SK-N-SH treated with all-trans-retinoic acid at 6 μM for 48 hours (cell line): ENCODE results near the gene SIRPG.

ENCODE experiments used
- ATAC-seq: fragments of 200-7000 bp; cut with Tn5 transposase; 3 replicates; pipeline ENCODE4 v1.9.1; 2020; ENCODE audit warnings: mild to moderate bottlenecking, moderate library complexity
- BACH2 ChIP-seq: fragments of 250-450 bp; sonication (Bioruptor Pico); IDR thresholded peaks from 2 replicates; pipeline ENCODE4 v1.9.0; 2021; ENCODE audit warnings: mild to moderate bottlenecking, borderline replicate concordance
- ESRRG ChIP-seq: fragments of 250-450 bp; sonication (Bioruptor Pico); IDR thresholded peaks from 2 replicates; pipeline ENCODE4 v1.6.1; 2021; ENCODE audit warnings: mild to moderate bottlenecking
- GLIS3 ChIP-seq: fragments of 250-450 bp; sonication (Bioruptor Pico); IDR thresholded peaks from 2 replicates; pipeline ENCODE4 v1.5.0; 2020; ENCODE audit warnings: mild to moderate bottlenecking, moderate library complexity
- OSR1 ChIP-seq: fragments of 250-450 bp; sonication (Bioruptor Pico); IDR thresholded peaks from 2 replicates; pipeline ENCODE4 v1.8.0; 2022; ENCODE audit warnings: moderate library complexity, mild to moderate bottlenecking, inconsistent platforms
- RARB ChIP-seq: fragments of 250-450 bp; sonication (Bioruptor Pico); IDR thresholded peaks from 2 replicates; pipeline ENCODE4 v1.8.0; 2021; ENCODE audit warnings: mild to moderate bottlenecking, moderate library complexity
- SNAI2 ChIP-seq: fragments of 250-450 bp; sonication (Bioruptor Pico); IDR thresholded peaks from 2 replicates; pipeline ENCODE4 v1.5.0; 2020; ENCODE audit warnings: mild to moderate bottlenecking, moderate library complexity
- TCF4 ChIP-seq: fragments of 250-450 bp; sonication (Bioruptor Pico); IDR thresholded peaks from 2 replicates; pipeline ENCODE4 v1.8.0; 2021; ENCODE audit warnings: mild to moderate bottlenecking, moderate library complexity, borderline replicate concordance
- TOX ChIP-seq: fragments of 250-450 bp; sonication (Bioruptor Pico); IDR thresholded peaks from 2 replicates; pipeline ENCODE4 v1.8.0; 2021; ENCODE audit warnings: mild to moderate bottlenecking, moderate library complexity, borderline replicate concordance
- ZC3H10 ChIP-seq: fragments of 250-450 bp; sonication (Bioruptor Pico); IDR thresholded peaks from 2 replicates; pipeline ENCODE4 v1.5.1; 2021; ENCODE audit warnings: mild to moderate bottlenecking, moderate library complexity
- ZFP3 ChIP-seq: fragments of 250-450 bp; sonication (Bioruptor Pico); IDR thresholded peaks from 2 replicates; pipeline ENCODE4 v1.5.0; 2020; ENCODE audit warnings: mild to moderate bottlenecking, moderate library complexity
- ZNF70 ChIP-seq: fragments of 450-650 bp; formaldehyde crosslinking; IDR thresholded peaks from 2 replicates; pipeline ENCODE4 v1.5.0; 2020; ENCODE audit warnings: mild to moderate bottlenecking, moderate library complexity
- ZNF8 ChIP-seq: fragments of 450-650 bp; formaldehyde crosslinking; IDR thresholded peaks from 2 replicates; pipeline ENCODE4 v1.5.0; 2020; ENCODE audit warnings: mild to moderate bottlenecking, moderate library complexity
- TF ChIP-seq, protein P1 (sequence below): fragments of 250-450 bp; sonication (Bioruptor Pico); IDR thresholded peaks from 2 replicates; pipeline ENCODE4 v1.5.1; 2020; ENCODE audit warnings: low read depth, mild to moderate bottlenecking, moderate library complexity
- TF ChIP-seq, protein P2 (sequence below): fragments of 250-450 bp; sonication (Bioruptor Pico); IDR thresholded peaks from 2 replicates; pipeline ENCODE4 v1.8.0; 2021; ENCODE audit warnings: low read depth, mild to moderate bottlenecking, moderate library complexity, borderline replicate concordance
- TF ChIP-seq, protein P3 (sequence below): fragments of 250-450 bp; sonication (Bioruptor Pico); IDR thresholded peaks from 2 replicates; pipeline ENCODE4 v1.5.0; 2020; ENCODE audit warnings: mild to moderate bottlenecking, moderate library complexity
- TF ChIP-seq, protein P4 (sequence below): fragments of 250-450 bp; sonication (Bioruptor Pico); IDR thresholded peaks from 2 replicates; pipeline ENCODE4 v1.5.1; 2021; ENCODE audit warnings: mild to moderate bottlenecking, moderate library complexity

Gene SIRPG

DNA sequence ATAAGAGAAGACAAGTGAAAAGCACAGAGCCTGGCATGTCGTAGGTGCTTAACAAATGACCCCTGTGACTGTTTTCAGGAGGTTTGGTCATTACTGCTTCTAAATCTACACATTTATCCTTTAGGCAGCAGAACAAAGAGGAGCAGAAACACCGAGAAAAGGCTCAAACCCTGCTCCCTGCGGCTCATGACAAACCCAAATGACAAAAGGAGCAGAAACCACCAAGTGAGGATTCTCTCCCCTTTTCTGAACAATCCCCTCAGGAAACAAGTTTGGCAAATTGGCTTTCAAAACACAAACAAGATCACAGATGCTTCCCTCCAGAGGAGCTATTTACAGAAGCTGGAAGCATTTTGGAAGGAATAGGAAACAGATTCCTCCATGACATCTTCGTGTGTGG lies 15.8 kb upstream of the SIRPG start (continued):
- TF ChIP-seq, protein P1, sequence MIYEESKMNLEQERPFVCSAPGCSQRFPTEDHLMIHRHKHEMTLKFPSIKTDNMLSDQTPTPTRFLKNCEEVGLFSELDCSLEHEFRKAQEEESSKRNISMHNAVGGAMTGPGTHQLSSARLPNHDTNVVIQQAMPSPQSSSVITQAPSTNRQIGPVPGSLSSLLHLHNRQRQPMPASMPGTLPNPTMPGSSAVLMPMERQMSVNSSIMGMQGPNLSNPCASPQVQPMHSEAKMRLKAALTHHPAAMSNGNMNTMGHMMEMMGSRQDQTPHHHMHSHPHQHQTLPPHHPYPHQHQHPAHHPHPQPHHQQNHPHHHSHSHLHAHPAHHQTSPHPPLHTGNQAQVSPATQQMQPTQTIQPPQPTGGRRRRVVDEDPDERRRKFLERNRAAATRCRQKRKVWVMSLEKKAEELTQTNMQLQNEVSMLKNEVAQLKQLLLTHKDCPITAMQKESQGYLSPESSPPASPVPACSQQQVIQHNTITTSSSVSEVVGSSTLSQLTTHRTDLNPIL = no peak
- TF ChIP-seq GLIS3 (CRISPR knock-in tag) = no peak
- TF ChIP-seq ZFP3 = no peak

DNA sequence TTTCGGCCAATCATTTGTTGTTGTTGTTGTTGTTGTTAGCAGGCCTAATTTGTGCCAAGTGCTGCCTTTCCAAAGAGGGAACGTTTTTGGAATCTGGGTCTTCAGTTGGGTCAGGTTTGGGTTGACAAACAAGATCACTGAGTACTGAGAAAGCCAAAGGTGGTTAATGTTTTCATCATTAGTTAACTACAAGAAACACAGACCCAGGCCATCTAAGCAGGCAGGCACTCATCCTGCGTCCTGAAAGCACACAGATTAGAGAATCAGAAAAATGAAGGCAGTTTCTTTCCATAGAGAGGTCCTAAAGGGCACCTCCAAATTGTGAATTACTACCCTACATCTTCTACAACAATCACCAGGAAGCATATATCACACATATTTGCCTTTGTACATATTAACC lies 15.1 kb upstream of the SIRPG start:
- TF ChIP-seq, protein P2, sequence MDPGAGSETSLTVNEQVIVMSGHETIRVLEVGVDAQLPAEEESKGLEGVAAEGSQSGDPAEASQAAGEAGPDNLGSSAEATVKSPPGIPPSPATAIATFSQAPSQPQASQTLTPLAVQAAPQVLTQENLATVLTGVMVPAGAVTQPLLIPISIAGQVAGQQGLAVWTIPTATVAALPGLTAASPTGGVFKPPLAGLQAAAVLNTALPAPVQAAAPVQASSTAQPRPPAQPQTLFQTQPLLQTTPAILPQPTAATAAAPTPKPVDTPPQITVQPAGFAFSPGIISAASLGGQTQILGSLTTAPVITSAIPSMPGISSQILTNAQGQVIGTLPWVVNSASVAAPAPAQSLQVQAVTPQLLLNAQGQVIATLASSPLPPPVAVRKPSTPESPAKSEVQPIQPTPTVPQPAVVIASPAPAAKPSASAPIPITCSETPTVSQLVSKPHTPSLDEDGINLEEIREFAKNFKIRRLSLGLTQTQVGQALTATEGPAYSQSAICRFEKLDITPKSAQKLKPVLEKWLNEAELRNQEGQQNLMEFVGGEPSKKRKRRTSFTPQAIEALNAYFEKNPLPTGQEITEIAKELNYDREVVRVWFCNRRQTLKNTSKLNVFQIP (CRISPR knock-in tag) = no peak
- TF ChIP-seq SNAI2 (CRISPR knock-in tag) = no peak
- ATAC-seq = no peak

DNA sequence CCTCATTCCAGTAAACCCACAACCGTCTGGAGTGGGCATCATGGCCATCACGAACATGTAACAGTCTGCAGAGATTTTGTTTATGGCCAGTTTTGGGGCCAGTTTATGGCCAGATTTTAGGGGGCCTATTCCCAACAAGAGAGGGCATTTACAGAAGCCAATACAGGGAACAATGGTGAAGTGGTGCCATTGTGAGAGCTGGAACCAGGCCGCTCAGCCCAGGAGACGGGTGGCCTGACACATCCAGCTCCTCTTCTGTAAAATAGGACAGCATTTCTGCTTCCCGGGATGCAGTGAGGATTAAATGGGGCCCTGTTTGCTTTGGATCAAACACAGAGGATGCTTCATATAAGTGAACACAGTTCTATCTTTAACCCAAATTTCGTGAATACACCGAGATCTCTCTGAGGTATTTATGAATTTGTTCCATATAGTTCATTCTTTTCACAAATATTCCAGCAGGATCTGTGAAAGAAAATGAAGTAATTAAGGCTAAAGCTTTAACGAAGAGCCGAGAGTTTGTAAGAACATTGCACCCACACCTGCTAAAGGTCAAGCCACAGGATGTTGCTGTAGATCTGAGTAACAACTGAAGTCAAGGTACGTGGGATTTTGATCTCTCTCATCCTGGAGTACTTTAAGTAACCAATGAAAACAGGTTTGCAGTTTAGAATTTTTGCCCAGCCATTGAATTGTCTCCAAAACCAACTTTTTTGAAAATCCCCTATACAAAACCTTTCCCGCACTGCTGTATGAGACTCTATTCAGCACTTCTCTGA lies 14.5 kb upstream of the SIRPG start:
- ATAC-seq = no peak
- TF ChIP-seq BACH2 (CRISPR knock-in tag) = no peak
- TF ChIP-seq TOX (CRISPR knock-in tag) = no peak
- no peak for TF ChIP-seq ESRRG (CRISPR knock-in tag)
- TF ChIP-seq OSR1 = no peak
- no peak for TF ChIP-seq RARB (CRISPR knock-in tag)
- TF ChIP-seq, protein P3, sequence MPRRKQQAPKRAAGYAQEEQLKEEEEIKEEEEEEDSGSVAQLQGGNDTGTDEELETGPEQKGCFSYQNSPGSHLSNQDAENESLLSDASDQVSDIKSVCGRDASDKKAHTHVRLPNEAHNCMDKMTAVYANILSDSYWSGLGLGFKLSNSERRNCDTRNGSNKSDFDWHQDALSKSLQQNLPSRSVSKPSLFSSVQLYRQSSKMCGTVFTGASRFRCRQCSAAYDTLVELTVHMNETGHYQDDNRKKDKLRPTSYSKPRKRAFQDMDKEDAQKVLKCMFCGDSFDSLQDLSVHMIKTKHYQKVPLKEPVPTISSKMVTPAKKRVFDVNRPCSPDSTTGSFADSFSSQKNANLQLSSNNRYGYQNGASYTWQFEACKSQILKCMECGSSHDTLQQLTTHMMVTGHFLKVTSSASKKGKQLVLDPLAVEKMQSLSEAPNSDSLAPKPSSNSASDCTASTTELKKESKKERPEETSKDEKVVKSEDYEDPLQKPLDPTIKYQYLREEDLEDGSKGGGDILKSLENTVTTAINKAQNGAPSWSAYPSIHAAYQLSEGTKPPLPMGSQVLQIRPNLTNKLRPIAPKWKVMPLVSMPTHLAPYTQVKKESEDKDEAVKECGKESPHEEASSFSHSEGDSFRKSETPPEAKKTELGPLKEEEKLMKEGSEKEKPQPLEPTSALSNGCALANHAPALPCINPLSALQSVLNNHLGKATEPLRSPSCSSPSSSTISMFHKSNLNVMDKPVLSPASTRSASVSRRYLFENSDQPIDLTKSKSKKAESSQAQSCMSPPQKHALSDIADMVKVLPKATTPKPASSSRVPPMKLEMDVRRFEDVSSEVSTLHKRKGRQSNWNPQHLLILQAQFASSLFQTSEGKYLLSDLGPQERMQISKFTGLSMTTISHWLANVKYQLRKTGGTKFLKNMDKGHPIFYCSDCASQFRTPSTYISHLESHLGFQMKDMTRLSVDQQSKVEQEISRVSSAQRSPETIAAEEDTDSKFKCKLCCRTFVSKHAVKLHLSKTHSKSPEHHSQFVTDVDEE (CRISPR knock-in tag) = no peak
- TF ChIP-seq, protein P1 = no peak
- TF ChIP-seq, all 23 proteins: peak for 0

DNA sequence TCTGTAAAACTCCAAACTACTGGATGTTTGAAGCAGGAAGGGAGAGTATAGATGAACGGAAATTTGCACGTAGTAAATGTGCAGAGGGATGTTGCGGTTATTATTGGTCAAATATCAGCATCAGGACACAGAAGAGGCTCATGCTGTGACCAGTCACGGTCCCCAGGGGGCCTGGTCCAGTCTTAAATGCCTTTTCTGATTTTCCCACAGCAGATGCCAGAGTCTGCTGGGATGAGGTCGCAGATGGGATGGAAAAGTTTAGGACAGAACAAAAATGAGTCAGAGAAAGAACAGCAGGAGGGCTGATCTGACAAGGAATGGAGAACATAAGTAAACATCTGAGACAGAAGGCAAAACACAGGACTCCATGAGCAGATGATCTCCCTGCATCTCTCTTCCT lies 11.7 kb upstream of the SIRPG start:
- ATAC-seq = no peak
- no peak for TF ChIP-seq ZNF8
- TF ChIP-seq TCF4 (CRISPR knock-in tag) = no peak
- TF ChIP-seq ZNF70 (CRISPR knock-in tag) = no peak

DNA sequence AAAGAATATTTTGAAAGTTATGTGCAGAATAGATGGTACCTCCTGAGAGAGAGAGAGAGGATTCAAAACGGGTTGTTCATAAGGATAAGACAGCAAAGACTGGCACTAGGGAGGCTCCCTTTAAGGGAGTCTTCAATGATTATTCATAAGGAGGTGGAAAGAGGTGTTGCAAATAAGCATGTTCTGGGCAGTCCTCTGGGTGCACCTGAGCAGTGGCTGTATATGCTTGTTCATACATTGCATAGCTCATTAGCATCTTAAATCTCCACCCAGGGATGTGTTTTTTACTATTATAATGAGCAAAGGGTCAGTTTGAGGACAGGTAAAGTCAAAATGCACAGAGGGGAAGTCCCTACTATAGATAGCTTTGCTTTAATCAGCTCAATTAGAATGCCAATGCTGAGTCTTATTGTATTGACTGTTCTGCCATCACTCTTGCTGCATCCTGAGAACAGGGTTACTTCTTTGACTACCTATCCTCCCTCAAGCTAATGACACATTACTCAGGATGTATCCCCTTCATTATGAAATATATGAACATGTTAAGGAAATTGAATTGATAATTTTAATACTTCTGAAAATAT lies 10.0 kb upstream of the SIRPG start:
- ATAC-seq = no peak
- TF ChIP-seq ZNF8 (no peak), ZC3H10 (CRISPR knock-in tag) (no peak), TCF4 (CRISPR knock-in tag) (no peak)
- TF ChIP-seq, protein P4, sequence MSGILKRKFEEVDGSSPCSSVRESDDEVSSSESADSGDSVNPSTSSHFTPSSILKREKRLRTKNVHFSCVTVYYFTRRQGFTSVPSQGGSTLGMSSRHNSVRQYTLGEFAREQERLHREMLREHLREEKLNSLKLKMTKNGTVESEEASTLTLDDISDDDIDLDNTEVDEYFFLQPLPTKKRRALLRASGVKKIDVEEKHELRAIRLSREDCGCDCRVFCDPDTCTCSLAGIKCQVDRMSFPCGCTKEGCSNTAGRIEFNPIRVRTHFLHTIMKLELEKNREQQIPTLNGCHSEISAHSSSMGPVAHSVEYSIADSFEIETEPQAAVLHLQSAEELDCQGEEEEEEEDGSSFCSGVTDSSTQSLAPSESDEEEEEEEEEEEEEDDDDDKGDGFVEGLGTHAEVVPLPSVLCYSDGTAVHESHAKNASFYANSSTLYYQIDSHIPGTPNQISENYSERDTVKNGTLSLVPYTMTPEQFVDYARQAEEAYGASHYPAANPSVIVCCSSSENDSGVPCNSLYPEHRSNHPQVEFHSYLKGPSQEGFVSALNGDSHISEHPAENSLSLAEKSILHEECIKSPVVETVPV (CRISPR knock-in tag) = no peak
